ENCODE results near the gene OR6C2.
"Not testable (repeated sequence)": the region's sequence is repeated elsewhere in the genome, so short reads cannot be mapped to it uniquely, and the experiment has no call there.

Gene OR6C2

GRCh38 chr12:55443776-55444175 is at the start of gene OR6C2:
Gene OR6C2, plus strand, starts transcription at chr12:55444076. Its CDS starts 8,138 bp downstream, at chr12:55452214.
- no peak for DNase-seq

- no peak for DNase-seq
These were observed 47.5 kb upstream of the OR6C2 start for GRCh38 chr12:55396326-55396725.

- DNase-seq: no peak
These were observed 43.6 kb upstream of the OR6C2 start, which contains the start of gene OR6C65 for GRCh38 chr12:55400229-55400628. Gene OR6C65, plus strand, starts transcription at chr12:55400529. Its CDS starts 0 bp downstream, at chr12:55400529.

- no peak for DNase-seq
These were observed 36.0 kb upstream of the OR6C2 start for GRCh38 chr12:55407866-55408265.

- not testable (repeated sequence) for DNase-seq
These were observed 34.7 kb upstream of the OR6C2 start for GRCh38 chr12:55409133-55409532.

- DNase-seq: not testable (repeated sequence)
These were observed 31.7 kb upstream of the OR6C2 start for GRCh38 chr12:55412138-55412537.

GRCh38 chr12:55413498-55414388 is 30.1 kb upstream of the OR6C2 start:
- DNase-seq: not testable (repeated sequence)

GRCh38 chr12:55414396-55414823 is 29.5 kb upstream of the OR6C2 start:
- DNase-seq: not testable (repeated sequence)

- DNase-seq: not testable (repeated sequence)
These were observed 29.0 kb upstream of the OR6C2 start for GRCh38 chr12:55414889-55415288.

GRCh38 chr12:55416961-55417360 is 26.9 kb upstream of the OR6C2 start:
- no peak for DNase-seq

- DNase-seq: no peak
These were observed 23.4 kb upstream of the OR6C2 start for GRCh38 chr12:55420307-55420962.

- no peak for DNase-seq
These were observed 17.9 kb upstream of the OR6C2 start, which contains the start of gene OR6C76 for GRCh38 chr12:55425954-55426353. Gene OR6C76, plus strand, starts transcription at chr12:55426254. Its CDS starts 0 bp downstream, at chr12:55426254.

GRCh38 chr12:55428331-55429243 is 15.3 kb upstream of the OR6C2 start:
- DNase-seq: no peak

GRCh38 chr12:55441233-55441632 is 2.6 kb upstream of the OR6C2 start:
- DNase-seq: not testable (repeated sequence)

GRCh38 chr12:55445357-55445756 is 1.5 kb downstream of the OR6C2 start:
- DNase-seq: no peak

GRCh38 chr12:55446326-55446725 is 2.5 kb downstream of the OR6C2 start:
- no peak for DNase-seq

GRCh38 chr12:55448825-55449224 is 4.9 kb downstream of the OR6C2 start:
- no peak for DNase-seq

- not testable (repeated sequence) for DNase-seq
These were observed 21.1 kb downstream of the OR6C2 start for GRCh38 chr12:55464926-55465325.

- DNase-seq: no peak
These were observed 24.0 kb downstream of the OR6C2 start for GRCh38 chr12:55467836-55468235.

GRCh38 chr12:55469291-55469690 is 25.4 kb downstream of the OR6C2 start:
- no peak for DNase-seq

GRCh38 chr12:55470088-55470829 is 26.4 kb downstream of the OR6C2 start, which contains the start of gene OR6C70:
Gene OR6C70, minus strand, starts transcription at chr12:55470138. Its CDS starts 0 bp downstream, at chr12:55470138.
- no peak for DNase-seq

- no peak for DNase-seq
These were observed 28.4 kb downstream of the OR6C2 start for GRCh38 chr12:55472264-55472663.

Data from CD4-positive, alpha-beta T cell treated with Interleukin-4 for 4 hours (primary cell).